CD4-positive, alpha-beta T cell treated with Interleukin-17A for 4 hours (primary cell): ENCODE measurements around the gene MRAS.
"Not testable (repeated sequence)": the region's sequence is repeated elsewhere in the genome, so short reads cannot be mapped to it uniquely, and the experiment has no call there.

Experiments used
- DNase-seq: peaks from one replicate; pipeline ENCODE4 v3.0.0-alpha.2; 2020; ENCODE audit warnings: mixed read lengths

Gene MRAS

GRCh38 chr3:138367911-138368310 lies 19.5 kb downstream of the MRAS start:
- no peak for DNase-seq

GRCh38 chr3:138369151-138369900 lies 20.9 kb downstream of the MRAS start:
- no peak for DNase-seq

GRCh38 chr3:138370321-138370720 lies 21.9 kb downstream of the MRAS start:
- no peak for DNase-seq

GRCh38 chr3:138371070-138371965 lies 22.9 kb downstream of the MRAS start:
- no peak for DNase-seq

GRCh38 chr3:138373087-138373735 lies 24.8 kb downstream of the MRAS start:
- no peak for DNase-seq

GRCh38 chr3:138373736-138374094 lies 25.3 kb downstream of the MRAS start:
- DNase-seq, result no peak

- no peak for DNase-seq
Observed at GRCh38 chr3:138374573-138375134, 26.3 kb downstream of the MRAS start.

GRCh38 chr3:138375447-138375846 lies 27.1 kb downstream of the MRAS start:
- DNase-seq, result no peak

- no peak for DNase-seq
Observed at GRCh38 chr3:138376663-138377062, 28.3 kb downstream of the MRAS start.

GRCh38 chr3:138377212-138377611 lies 28.8 kb downstream of the MRAS start:
- DNase-seq, result not testable (repeated sequence)

- DNase-seq, result no peak
Observed at GRCh38 chr3:138377804-138378203, 29.4 kb downstream of the MRAS start.

GRCh38 chr3:138378331-138378730 lies 30.0 kb downstream of the MRAS start:
- DNase-seq, result no peak

GRCh38 chr3:138378990-138379389 lies 30.6 kb downstream of the MRAS start:
- DNase-seq, result no peak

- DNase-seq, result no peak
Observed at GRCh38 chr3:138381413-138381901, 33.1 kb downstream of the MRAS start.

- DNase-seq, result no peak
Observed at GRCh38 chr3:138381950-138382715, 33.8 kb downstream of the MRAS start.

GRCh38 chr3:138383715-138384465 lies 35.5 kb downstream of the MRAS start:
- no peak for DNase-seq

- DNase-seq, result no peak
Observed at GRCh38 chr3:138384531-138384930, 36.2 kb downstream of the MRAS start.

GRCh38 chr3:138384976-138385375 lies 36.6 kb downstream of the MRAS start:
- DNase-seq, result no peak

- no peak for DNase-seq
Observed at GRCh38 chr3:138389144-138389601, 40.8 kb downstream of the MRAS start.

GRCh38 chr3:138389841-138390581 lies 41.6 kb downstream of the MRAS start:
- no peak for DNase-seq

- DNase-seq, result no peak
Observed at GRCh38 chr3:138390582-138390932, 42.2 kb downstream of the MRAS start.
